Neural crest cell (in vitro differentiated cells): ENCODE measurements around the gene NR1H3. TPM values are rescaled to one million over a fixed set of nuclear protein-coding genes. Genes with fewer than 3 reads are reported as not detected.

Experiments used
- DNase-seq: peaks from one replicate; pipeline ENCODE4 v3.0.0; 2021; ENCODE audit warnings: low read depth, mixed read lengths, low spot score
- H3K27ac Mint-ChIP-seq: one replicate; pipeline ENCODE4 v1.8.0; 2021; ENCODE audit warnings: mild to moderate bottlenecking, mixed read lengths; ENCODE audit not compliant: unreplicated experiment
- H3K27me3 Mint-ChIP-seq: 2 replicates; pipeline ENCODE4 v1.8.0; 2021; ENCODE audit warnings: low read depth, mild to moderate bottlenecking, mixed read lengths
- H3K36me3 Mint-ChIP-seq: 2 replicates; pipeline ENCODE4 v1.8.0; 2021; ENCODE audit warnings: low read depth, mild to moderate bottlenecking, mixed read lengths
- H3K4me1 Mint-ChIP-seq: 2 replicates; pipeline ENCODE4 v1.8.0; 2021; ENCODE audit warnings: mixed read lengths
- H3K4me3 Mint-ChIP-seq: one replicate; pipeline ENCODE4 v1.8.0; 2021; ENCODE audit warnings: mild to moderate bottlenecking, mixed read lengths
- H3K9me3 Mint-ChIP-seq: 2 replicates; pipeline ENCODE4 v1.8.0; 2021; ENCODE audit warnings: mixed read lengths
- CTCF ChIP-seq: fragments of 200-600 bp; sonication (generic); conservative IDR thresholded peaks from 2 replicates; pipeline ENCODE4 v1.5.0; 2021; ENCODE audit warnings: antibody characterized with exemption, mild to moderate bottlenecking
- total RNA-seq: library from RNA; stranded (reverse); gene quantifications from 2 replicates; pipeline ENCODE4 v1.2.1, GENCODE V29; 2021

The NR1H3 gene
- total RNA-seq, 1 donor from 2014 or later = 15.2 TPM

- Mint-ChIP-seq H3K27me3 (no peaks in the 10 kb centered on the region), H3K4me1 (peaks cover 15% of the 10 kb centered on the region), H3K36me3 (peaks cover 5% of the 10 kb centered on the region), H3K9me3 (no peaks in the 10 kb centered on the region), H3K27ac (no peak overlapping the region), H3K4me3 (no peak overlapping the region)
- TF ChIP-seq CTCF = no peak
- no peak for DNase-seq
Measured at GRCh38 chr11:47276923-47277322, 19.1 kb downstream of the NR1H3 start.

GRCh38 chr11:47278058-47278457, 20.3 kb downstream of the NR1H3 start:
- Mint-ChIP-seq H3K9me3 (no peaks in the 10 kb centered on the region), H3K4me3 (no peak overlapping the region), H3K36me3 (peaks cover 5% of the 10 kb centered on the region), H3K4me1 (peaks cover 4% of the 10 kb centered on the region), H3K27me3 (no peaks in the 10 kb centered on the region), H3K27ac (no peak overlapping the region)
- no peak for DNase-seq
- no peak for TF ChIP-seq CTCF

DNA sequence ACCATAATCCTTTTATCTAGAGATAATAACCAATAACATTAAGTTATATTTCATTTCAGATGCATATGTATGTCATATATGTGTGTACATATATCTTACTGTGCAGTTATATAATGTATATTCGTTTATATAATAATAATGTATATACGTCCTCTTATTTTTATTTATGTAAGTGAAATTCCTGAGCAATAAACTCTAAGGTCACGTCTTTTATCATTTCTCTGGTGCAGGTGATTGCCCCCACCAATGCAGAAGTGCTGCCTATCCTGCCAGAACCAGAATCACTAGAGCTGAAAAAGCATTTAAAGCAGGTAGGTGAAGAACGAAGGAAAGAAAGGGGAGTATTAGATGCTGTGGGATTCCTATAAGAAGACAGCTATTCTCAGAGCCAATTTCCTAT, 21.0 kb downstream of the NR1H3 start:
- Mint-ChIP-seq H3K4me1 (peaks cover 2% of the 10 kb centered on the region), H3K9me3 (no peaks in the 10 kb centered on the region), H3K36me3 (peaks cover 5% of the 10 kb centered on the region), H3K27ac (no peak overlapping the region), H3K27me3 (no peaks in the 10 kb centered on the region), H3K4me3 (no peak overlapping the region)
- TF ChIP-seq CTCF = no peak
- DNase-seq = no peak

- no peak for DNase-seq
- Mint-ChIP-seq H3K36me3 (peaks cover 13% of the 10 kb centered on the region), H3K4me3 (no peak overlapping the region), H3K9me3 (no peaks in the 10 kb centered on the region), H3K27me3 (no peaks in the 10 kb centered on the region), H3K4me1 (no peaks in the 10 kb centered on the region), H3K27ac (no peak overlapping the region)
- no peak for TF ChIP-seq CTCF
Measured at GRCh38 chr11:47280099-47280498, 22.3 kb downstream of the NR1H3 start.

- no peak for DNase-seq
- Mint-ChIP-seq H3K4me3 (no peak overlapping the region), H3K4me1 (no peaks in the 10 kb centered on the region), H3K36me3 (peaks cover 13% of the 10 kb centered on the region), H3K27me3 (no peaks in the 10 kb centered on the region), H3K9me3 (no peaks in the 10 kb centered on the region), H3K27ac (no peak overlapping the region)
- no peak for TF ChIP-seq CTCF
Measured at GRCh38 chr11:47280860-47281259, 23.1 kb downstream of the NR1H3 start.

- Mint-ChIP-seq H3K36me3 (peaks cover 7% of the 10 kb centered on the region), H3K9me3 (no peaks in the 10 kb centered on the region), H3K4me3 (no peak overlapping the region), H3K27ac (peak overlapping the region; percentile 13), H3K27me3 (no peaks in the 10 kb centered on the region), H3K4me1 (no peaks in the 10 kb centered on the region)
- no peak for TF ChIP-seq CTCF
- DNase-seq = no peak
Measured at GRCh38 chr11:47282462-47282861, 24.7 kb downstream of the NR1H3 start.
